ENCODE results near the gene FAM168A.

Gene FAM168A

DNA sequence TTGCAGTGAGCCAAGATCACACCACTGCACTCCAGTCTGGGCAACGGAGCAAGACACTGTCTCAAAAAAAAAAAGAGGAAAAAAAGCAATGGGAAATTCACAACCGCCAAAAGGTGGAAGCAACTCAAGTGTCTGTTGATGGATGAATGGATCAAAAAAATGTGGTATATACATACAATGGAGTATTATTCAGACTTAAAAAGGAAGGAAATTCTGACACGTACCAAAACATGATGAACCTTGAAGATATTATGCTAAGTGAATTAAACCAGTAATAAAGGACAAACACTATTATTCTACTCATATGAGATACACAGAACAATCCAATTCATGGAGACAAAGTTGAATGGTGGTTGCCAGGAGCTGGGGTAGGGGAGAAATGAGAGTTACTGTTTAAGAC, 40.9 kb downstream of the FAM168A start:
- DNase-seq (ENCODE audit: low read depth in 2 of 2): no peak

DNA sequence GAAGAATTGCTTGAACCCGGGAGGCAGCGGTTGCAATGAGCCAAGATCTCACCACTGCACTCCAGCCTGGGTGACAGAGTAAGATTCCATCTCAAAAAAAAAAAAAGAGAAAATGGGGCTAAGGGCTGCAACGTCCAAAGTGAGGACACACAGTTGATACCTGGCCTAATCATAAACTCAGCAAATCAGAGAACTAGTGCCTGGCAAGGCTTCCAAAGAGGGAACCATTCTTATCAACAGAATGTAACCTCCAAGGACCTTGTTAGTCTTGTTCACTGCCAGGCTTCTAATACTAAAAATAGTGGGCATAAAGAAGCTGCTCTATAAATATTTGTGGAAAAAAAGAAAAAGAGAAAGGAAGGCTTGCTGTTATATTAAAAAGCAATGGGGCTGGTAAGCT, 42.3 kb downstream of the FAM168A start:
- DNase-seq (ENCODE audit: low read depth in 2 of 2): no peak

- DNase-seq (ENCODE audit: low read depth in 2 of 2): no peak
Observed at GRCh38 chr11:73554671-73555320, 43.1 kb downstream of the FAM168A start.

DNA sequence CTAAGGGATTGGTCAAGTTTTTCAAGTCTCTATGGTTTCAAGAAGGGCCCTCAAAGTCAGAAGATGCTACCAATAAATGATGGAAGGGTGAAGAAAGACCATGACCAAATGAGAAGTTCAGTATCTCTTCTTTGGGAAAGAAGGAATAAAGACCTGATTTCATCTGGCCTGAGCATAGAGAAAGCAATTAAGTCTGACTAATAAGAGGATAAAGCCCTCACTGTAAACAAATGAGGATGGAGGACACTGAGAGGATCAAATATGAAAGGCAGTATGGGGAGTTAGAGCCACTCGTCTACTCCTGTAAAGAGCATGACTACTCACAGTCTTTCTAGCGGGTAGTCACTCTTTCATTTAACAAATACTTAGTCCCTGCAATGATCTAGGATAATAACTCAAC, 44.6 kb downstream of the FAM168A start:
- DNase-seq (ENCODE audit: low read depth in 2 of 2): no peak

DNA sequence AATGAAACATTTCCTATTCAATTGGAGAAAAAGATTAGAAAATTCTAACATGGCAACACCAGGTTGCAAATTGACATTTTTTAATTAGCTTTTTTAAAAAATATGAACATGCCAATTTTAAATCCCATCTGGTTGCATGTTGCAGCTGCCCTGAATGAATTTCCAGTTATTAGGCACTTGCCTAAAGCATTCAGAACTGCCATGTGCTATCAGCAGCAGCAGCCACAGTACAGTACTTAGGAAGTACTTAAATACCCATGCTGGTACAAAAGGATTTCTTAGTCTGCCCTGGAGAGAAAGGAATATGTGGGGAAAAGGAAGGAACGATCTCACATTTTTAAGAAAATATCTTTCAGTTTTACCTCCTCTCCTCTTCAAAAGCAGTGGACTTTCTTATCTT, 46.2 kb downstream of the FAM168A start:
- no peak for DNase-seq (ENCODE audit: low read depth in 2 of 2)

DNA sequence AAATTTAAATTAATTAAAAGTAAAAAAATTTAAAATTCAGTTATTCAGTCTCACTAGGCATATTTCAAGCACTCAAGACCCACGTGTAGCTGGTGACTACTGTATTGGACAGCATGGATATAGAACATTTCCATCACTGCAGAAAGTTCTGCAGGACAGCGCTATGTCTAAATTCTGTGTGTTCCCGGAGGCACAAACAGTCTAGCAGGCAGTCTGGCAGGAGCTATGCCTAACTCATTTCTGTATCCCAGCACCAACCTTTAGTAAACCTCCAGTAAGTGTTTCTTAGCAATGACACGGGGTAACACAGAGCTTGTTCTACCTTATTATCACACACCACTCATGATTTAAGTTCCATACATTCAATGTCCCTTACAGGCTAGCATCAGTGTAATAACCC, 48.5 kb downstream of the FAM168A start:
- DNase-seq (ENCODE audit: low read depth in 2 of 2): no peak

DNA sequence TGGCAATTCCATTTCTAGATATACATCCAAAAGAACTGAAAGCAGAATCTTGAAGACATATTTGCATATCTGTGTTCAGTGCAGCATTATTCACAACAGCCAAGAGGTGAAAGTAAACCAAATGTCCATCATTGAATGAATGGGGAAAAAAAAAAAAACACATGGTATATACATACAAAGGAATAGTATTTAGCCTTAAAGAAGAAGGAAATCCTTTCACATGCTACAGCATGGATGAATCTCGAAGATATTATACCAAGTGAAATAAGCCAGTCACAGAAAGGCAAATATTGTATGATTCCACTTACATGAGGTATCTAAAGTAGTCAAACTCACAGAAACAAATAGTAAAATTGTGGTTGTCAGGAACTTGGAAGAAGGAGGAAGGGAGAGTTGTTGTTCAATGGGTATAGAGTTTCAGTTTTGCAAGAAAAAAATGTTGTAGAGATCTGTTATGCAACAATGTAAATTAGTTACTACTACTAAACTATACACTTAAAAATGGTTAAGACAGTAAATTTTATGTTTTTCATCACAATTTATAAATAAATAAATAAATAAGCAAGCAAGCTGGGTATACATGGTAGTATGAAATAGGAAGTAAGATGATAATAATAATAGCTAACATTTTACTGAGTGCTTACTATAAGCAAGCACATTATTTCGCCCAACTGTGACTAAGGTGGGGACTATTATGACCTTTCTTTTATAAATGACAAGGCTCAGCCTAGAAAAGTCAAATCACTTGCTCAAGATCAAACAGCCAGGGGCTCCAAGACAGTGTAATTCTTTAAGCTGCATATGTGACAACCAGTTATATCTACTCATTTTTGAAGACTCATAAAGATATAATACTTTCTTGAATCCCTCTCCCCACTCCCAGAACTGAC, 50.0 kb downstream of the FAM168A start:
- no peak for DNase-seq (ENCODE audit: low read depth in 2 of 2)

GRCh38 chr11:73542175-73542574, 55.7 kb downstream of the FAM168A start:
- DNase-seq (ENCODE audit: low read depth in 2 of 2): no peak

DNA sequence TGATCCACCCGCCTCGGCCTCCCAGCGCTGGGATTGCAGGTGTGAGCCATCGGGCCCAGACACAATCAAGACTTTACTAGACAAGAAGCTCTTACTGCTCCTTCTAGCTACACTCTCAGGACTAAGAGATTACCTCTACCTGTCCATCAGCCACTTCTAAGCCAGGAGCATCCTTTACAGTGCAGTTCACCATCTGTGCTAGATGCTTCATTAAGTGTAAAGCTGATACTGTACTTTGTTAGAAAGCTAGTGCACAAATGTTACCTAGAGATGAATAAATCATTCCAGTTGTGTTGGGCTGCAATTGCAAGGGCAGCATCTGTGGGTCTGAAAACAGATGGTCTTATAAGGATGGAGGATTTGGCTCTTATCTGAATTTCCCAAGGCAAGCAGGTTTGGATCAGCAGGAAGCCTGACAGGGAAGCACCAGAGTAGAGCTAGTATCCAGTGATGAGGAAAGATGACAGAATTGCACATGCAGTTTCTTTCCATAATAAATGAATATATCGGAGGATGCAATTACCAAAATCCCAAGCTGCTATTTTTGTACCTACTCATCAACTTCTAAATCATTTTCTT, 58.3 kb downstream of the FAM168A start:
- DNase-seq (ENCODE audit: low read depth in 2 of 2): no peak

DNA sequence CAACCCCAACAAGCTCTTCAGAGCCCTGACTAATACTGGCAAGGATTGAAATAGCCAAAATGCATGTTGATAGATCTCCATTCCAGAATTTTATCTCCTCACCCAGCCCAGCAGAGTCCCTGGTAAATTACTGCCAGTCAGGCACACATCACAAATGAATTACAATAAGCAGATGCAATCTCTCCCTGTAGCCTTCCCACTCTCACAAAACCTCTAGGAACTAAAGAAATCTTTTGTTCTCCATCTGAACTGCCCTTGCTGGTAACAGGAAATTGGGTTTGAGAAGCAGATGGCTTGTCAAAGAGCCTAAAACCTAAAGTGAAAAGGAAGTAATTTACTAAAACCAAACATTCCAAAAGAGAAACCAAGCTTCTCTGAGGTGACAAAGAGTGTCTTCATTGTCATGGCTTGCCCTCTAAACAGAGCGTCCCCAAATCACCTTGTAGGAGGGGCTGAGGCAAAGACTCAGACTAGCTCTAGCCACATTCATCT, 59.5 kb downstream of the FAM168A start:
- no peak for DNase-seq (ENCODE audit: low read depth in 2 of 2)

DNA sequence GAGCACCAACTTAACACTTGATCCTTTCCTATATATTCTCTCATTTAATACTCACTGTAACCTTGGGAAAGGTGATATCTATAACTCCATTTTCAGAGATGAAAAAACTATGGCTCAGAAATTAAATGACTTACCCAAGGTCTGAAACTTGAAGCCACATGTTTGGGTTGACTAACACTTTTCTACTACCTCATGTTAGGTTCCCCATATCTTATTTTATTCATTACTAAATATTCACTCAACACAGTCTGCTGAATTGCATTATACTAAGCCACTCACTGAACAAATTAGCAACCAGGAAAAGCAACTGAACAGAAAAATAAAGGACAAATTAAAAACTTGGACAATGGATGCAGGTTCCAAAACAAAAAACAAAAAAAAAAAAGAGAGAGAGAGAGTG, 59.9 kb downstream of the FAM168A start:
- DNase-seq (ENCODE audit: low read depth in 2 of 2): no peak

GRCh38 chr11:73536961-73537360, 61.0 kb downstream of the FAM168A start:
- no peak for DNase-seq (ENCODE audit: low read depth in 2 of 2)

DNA sequence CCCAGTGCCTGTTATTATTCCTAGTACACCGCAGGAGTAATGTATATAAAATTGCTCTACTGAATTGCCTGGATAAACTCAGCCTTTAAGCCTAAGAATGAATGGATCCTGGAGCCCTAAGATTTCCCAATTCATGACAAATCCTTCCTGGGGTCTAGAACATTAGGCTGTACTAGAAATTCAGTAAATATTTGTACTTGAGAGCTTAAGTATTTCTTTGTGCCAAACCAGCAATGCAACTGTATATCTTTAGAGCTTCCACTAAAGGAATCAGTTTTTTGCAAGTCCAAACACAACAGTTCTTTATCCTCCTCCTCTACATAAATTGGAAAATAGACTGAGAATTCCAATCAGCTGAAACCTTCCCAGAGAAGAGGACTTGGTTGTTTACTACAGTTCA, 65.6 kb downstream of the FAM168A start:
- DNase-seq (ENCODE audit: low read depth in 2 of 2): no peak

GRCh38 chr11:73531386-73531785, 66.5 kb downstream of the FAM168A start:
- DNase-seq (ENCODE audit: low read depth in 2 of 2): no peak

DNA sequence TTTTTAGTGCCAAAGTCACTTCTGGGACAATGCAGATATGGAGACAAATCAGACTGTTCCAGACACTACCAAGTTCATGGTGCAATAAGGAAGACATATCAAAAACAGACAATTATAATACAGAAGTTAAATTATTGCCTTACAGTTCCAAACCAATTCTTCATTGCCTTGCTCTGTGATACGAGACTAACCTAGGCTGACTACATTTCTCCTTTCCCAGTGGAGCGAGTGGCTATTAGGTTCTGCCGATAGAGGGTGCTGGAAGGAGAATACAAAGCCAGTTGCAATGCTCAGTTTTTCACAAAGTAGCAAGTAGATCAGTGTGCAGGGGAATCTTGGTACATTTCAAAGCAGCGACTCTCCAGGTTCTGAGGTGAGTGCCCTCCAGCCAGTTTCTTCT, 67.8 kb downstream of the FAM168A start:
- DNase-seq (ENCODE audit: low read depth in 2 of 2): no peak

- no peak for DNase-seq (ENCODE audit: low read depth in 2 of 2)
Observed at GRCh38 chr11:73529204-73529530, 68.7 kb downstream of the FAM168A start.

GRCh38 chr11:73528483-73529203, 69.3 kb downstream of the FAM168A start:
- DNase-seq (ENCODE audit: low read depth in 2 of 2): no peak

DNA sequence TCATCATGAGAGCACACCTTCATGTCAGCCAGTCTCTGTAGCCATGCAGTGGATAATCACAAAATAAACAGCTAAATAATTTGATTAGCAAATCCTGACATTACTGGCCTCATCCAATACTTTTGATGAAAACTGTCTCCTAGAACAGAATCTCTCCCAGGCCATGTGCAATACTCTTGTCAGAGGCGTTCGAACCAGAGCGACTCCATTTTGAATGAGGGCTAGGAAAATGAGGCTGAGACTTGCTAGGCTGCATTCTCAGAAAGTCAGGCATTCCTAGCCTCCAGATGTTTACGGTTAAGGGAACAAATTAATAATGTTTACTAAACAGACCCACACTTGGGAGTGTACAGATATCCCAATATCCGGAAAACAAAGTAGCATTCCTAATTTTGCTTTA, 69.9 kb downstream of the FAM168A start:
- DNase-seq (ENCODE audit: low read depth in 2 of 2): no peak

- no peak for DNase-seq (ENCODE audit: low read depth in 2 of 2)
Observed at GRCh38 chr11:73525611-73526010, 72.3 kb downstream of the FAM168A start.

DNA sequence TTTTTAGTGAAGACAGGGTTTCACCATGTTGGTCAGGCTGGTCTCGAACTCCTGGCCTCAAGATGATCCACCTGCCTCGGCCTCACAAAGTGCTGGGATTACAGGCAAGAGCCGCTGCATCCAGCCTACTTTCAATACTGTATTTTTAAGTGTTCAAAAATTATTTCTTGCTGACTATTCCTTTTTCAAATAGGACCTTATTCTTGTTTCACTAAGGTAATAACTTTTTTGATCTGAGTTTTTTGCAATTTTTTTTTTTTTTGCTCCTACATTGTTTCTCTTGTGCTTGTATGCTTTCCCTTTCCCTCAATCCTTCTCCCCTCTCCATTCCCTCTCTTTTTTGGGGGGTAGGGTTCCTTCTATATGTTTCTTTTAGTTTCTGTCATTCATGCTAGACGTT, 73.1 kb downstream of the FAM168A start:
- no peak for DNase-seq (ENCODE audit: low read depth in 2 of 2)

GRCh38 chr11:73521621-73522020, 76.3 kb downstream of the FAM168A start:
- no peak for DNase-seq (ENCODE audit: low read depth in 2 of 2)

DNA sequence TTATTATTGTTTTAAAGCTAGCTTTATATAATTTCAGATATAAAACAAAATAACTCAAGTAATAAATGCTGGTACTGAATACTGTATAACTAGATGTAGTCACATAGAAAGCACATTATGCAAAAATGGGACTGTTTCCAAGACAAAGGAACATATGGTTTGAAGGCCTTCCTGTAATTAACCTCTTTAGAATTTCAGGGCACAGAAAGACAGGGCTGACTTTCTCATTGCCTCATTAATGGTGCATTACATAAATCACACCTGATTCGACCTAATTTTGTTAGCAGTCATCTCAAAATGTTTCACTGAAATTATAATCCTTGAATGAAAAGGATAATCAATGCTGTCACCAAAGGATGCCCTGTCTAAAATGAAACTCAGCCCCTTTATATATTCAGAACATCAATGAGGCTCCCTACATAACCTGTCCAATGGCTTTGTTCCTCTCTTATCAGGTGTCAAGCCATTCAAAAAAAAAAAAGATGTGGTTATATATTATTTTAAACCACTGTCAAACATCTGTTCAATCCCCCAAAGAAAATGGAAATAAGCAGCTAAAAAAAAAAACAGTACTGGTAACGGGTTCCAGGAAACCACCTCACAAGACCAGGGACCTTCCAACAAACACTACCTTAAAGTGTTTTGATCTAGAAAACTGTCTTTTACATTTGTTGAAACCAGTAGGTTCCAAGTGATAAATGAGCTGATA, 77.4 kb downstream of the FAM168A start:
- no peak for DNase-seq (ENCODE audit: low read depth in 2 of 2)
